Small intestine (tissue), 7 donors: Measurements from ENCODE around the gene EIF3L. TPM values are rescaled to one million over a fixed set of nuclear protein-coding genes. Genes with fewer than 3 reads are reported as not detected.

ENCODE experiments used
- DNase-seq, 2 donors: peaks; one replicate each; pipeline versions ENCODE4 v3.0.0 to v3.0.0-alpha.2; 2013
- FAIRE-seq: peaks from 2 replicates; lab custom pipeline; 2012; peaks lifted over from hg19 to GRCh38; lab: Jason Lieb, UNC
- H3K27ac ChIP-seq, 3 donors: one replicate each; pipeline ENCODE4 v1.5.1; 2013; ENCODE audit warnings: low read length in 2 of 3, mild to moderate bottlenecking in 2 of 3, control low read depth in 1 of 3, inconsistent platforms in 1 of 3, low read depth in 1 of 3, moderate library complexity in 1 of 3
- H3K27me3 ChIP-seq, 3 donors: one replicate each; pipeline ENCODE4 v1.6.1; 2013; ENCODE audit warnings: low read length in 3 of 3, inconsistent platforms in 1 of 3; ENCODE audit not compliant: control insufficient read depth in 3 of 3, insufficient read depth in 3 of 3
- H3K36me3 ChIP-seq, 3 donors: one replicate each; pipeline ENCODE4 v1.6.1; 2013; ENCODE audit warnings: low read length in 3 of 3, inconsistent platforms in 1 of 3, low read depth in 1 of 3, mild to moderate bottlenecking in 1 of 3, moderate library complexity in 1 of 3; ENCODE audit not compliant: control insufficient read depth in 3 of 3, insufficient read depth in 2 of 3
- H3K4me1 ChIP-seq, 3 donors: one replicate each; pipeline ENCODE4 v1.6.1; 2013; ENCODE audit warnings: low read length in 2 of 3, inconsistent platforms in 1 of 3, low read depth in 1 of 3, mild to moderate bottlenecking in 1 of 3, moderate library complexity in 1 of 3; ENCODE audit not compliant: control insufficient read depth in 3 of 3, insufficient read depth in 2 of 3
- H3K4me3 ChIP-seq, 3 donors: one replicate each; pipeline ENCODE4 v1.5.1; 2013; ENCODE audit warnings: low read length in 3 of 3, control low read depth in 1 of 3, inconsistent platforms in 1 of 3, low read depth in 1 of 3, mild to moderate bottlenecking in 1 of 3, moderate library complexity in 1 of 3
- H3K9me3 ChIP-seq, 2 donors: one replicate each; pipeline ENCODE4 v1.6.1; 2013; ENCODE audit warnings: low read depth in 1 of 2, low read length in 1 of 2; ENCODE audit not compliant: control insufficient read depth in 2 of 2, insufficient read depth in 1 of 2
- WGBS, 3 donors: extraction: QIAGEN DNeasy Blood & Tissue Kit; methylation state at CpG; one replicate each; pipeline ENCODE4 v1.1.7; 2013; 5-methylcytosine and 5-hydroxymethylcytosine counted together
- polyA plus RNA-seq, 4 donors: library from polyadenylated mRNA; stranded (reverse) in 3 of 4; unstranded in 1 of 4; fragments of 200-250 nt in 3 of 4; fragments of 120-200 nt in 1 of 4; gene quantifications; one replicate each; pipeline versions ENCODE4 v1.2.1 to v1.2.3, GENCODE V29; 2013
- donor health status: healthy with polysubstance abuse.
- donor health status: control.
- donor health status: control.
- donor health status: Bipolar disorder and iron deficiency.
- donor health status: healthy.

EIF3L gene
- polyA plus RNA-seq, 4 donors: 176 to 609 (median 324) TPM

GRCh38 chr22:37922191-37922590 lies 73.0 kb downstream of the EIF3L start:
- Histone ChIP-seq H3K36me3 (peaks cover 11 to 83% (median 17%) of the 10 kb centered on the region in 3 donors), H3K27ac (no peak overlapping the region)

DNA sequence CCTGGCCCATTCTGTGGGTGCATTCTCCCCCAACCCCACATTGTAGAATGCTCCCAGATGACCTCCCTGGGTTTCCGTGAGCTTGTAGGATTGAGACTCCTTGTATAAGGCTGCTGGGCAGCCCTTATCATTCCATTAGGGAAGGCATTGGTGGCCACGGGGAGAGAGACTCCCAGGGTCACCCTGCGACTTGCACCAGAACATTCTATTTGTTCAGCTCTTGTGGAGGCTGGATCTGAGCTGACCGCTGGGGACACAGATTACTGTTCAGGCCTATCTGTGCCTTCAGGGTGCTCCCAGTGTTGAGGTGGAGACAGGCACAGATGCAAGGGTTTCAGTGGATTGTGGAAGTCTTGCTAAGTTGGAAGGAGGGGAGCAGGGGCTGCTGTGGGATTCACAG lies 74.7 kb downstream of the EIF3L start:
- no peak overlapping the region for H3K27ac ChIP-seq
- no peaks in the 10 kb centered on the region for H3K9me3 ChIP-seq
- H3K4me1 ChIP-seq: no peaks in the 10 kb centered on the region
- no peak overlapping the region for H3K4me3 ChIP-seq
- H3K36me3 ChIP-seq: peaks cover 12 to 82% (median 19%) of the 10 kb centered on the region in 3 donors
- FAIRE-seq (no peak), DNase-seq (no peak)
- WGBS, 3 donors: 60 to 87% (median 75%) methylated on average over 4 of the region's 4 CpGs
- no peaks in the 10 kb centered on the region for H3K27me3 ChIP-seq

More at GRCh38 chr22:37922191-37922590, 73.0 kb downstream of the EIF3L start:
- H3K4me1 ChIP-seq: peaks cover 0 to 8% (median 0%) of the 10 kb centered on the region in 3 donors
- H3K9me3 ChIP-seq: no peaks in the 10 kb centered on the region
- FAIRE-seq (no peak), DNase-seq (no peak)
- no peaks in the 10 kb centered on the region for H3K27me3 ChIP-seq
- 89 to 93% (median 90%) methylated on average over 11 of the region's 11 CpGs for WGBS, 3 donors
- no peak overlapping the region for H3K4me3 ChIP-seq

DNA sequence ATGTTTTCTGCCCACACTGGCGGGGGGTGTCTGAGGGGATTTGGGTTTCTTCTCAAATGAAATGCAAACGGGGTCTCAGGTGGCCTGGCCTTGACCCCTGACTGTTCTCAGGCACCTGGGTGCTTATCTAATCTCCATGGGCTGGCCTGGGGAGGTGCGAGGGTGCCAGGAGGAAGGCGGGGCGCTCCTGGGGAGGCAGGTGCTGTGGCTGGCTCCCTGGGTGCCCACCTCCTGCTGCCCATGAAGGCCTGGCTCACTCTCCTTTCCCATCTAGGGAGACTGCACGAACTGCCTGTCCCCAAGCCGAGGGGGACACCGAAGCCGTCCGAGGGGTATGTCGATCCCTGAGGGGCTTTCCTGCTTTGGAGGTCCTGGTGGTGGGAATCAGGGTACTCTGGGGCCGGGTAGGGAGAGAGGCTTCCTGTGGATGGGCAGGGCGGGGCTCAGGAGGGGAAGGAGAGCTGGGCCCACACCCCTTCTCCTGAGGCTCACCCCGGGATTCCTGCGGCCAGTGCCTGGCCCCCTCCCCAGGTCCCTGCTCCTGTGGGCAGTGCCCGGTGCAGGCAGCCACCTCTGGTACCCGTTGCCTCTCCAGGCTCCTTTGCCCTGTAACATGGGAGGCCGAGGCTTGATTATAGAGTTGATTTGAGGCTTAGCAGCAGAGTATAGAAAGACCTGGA lies 75.3 kb downstream of the EIF3L start:
- 31 to 78% (median 51%) methylated on average over 17 to 18 of the region's 18 CpGs for WGBS, 3 donors
- Histone ChIP-seq H3K9me3 (no peaks in the 10 kb centered on the region), H3K27me3 (no peaks in the 10 kb centered on the region), H3K4me1 (no peaks in the 10 kb centered on the region), H3K4me3 (no peak overlapping the region), H3K27ac (no peak overlapping the region), H3K36me3 (peaks cover 12 to 83% (median 19%) of the 10 kb centered on the region in 3 donors)
- DNase-seq (no peak), FAIRE-seq (no peak)

DNA sequence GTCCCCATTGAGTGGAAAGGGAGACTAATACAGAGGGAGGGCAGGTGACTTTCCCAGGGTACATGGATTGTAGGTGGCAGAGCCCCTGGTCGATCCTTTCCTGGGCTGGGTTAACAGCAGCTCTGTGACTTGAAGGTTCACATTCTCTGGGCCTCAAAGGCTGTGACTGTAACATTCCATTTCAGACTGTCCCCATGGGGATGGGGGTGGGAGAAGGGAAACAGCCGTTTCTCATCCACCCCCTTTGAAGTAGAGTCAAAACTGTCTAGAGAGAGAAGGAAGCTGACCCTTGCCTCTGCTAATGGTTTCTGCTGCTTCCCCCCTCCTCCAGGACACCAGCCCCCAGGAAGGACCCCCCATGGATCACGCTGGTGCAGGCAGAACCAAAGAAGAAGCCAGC lies 76.1 kb downstream of the EIF3L start:
- no peaks in the 10 kb centered on the region for H3K27me3 ChIP-seq
- H3K9me3 ChIP-seq: no peaks in the 10 kb centered on the region
- 44 to 64% (median 58%) methylated on average over 3 of the region's 3 CpGs for WGBS, 3 donors
- peaks cover 12 to 88% (median 19%) of the 10 kb centered on the region in 3 donors for H3K36me3 ChIP-seq
- no peak overlapping the region for H3K27ac ChIP-seq
- H3K4me1 ChIP-seq: no peaks in the 10 kb centered on the region
- no peak overlapping the region for H3K4me3 ChIP-seq
- no peak for DNase-seq
- FAIRE-seq: no peak

- FAIRE-seq: no peak
- Histone ChIP-seq H3K36me3 (peaks cover 12 to 91% (median 19%) of the 10 kb centered on the region in 3 donors), H3K27me3 (no peaks in the 10 kb centered on the region), H3K4me1 (no peaks in the 10 kb centered on the region), H3K9me3 (no peaks in the 10 kb centered on the region), H3K27ac (no peak overlapping the region), H3K4me3 (no peak overlapping the region)
- DNase-seq: no peak
- WGBS, 3 donors: 88 to 90% (median 90%) methylated on average over 14 to 15 of the region's 15 CpGs
Observed at GRCh38 chr22:37925767-37926166, 76.5 kb downstream of the EIF3L start.

DNA sequence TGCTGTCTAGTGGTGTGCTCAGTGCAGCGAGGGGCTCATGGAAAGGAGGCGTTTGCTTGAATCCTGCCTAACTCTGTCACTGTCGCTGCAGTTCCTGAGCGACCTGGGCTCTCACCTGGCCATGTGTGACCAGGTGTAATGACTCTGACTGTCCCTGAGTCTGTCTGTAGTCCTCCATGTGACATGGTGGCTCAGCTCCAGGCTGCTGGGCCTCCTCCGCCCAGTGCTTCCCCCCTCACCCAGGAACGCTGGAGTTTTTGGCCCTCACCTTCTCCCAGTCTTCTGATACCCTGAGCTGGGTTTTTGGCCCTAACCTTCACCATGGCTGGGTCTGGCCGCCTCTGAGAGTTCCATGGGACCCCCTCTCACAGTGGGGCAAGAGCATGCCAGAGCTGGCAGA lies 77.1 kb downstream of the EIF3L start:
- FAIRE-seq: no peak
- H3K36me3 ChIP-seq: peaks cover 12 to 90% (median 19%) of the 10 kb centered on the region in 3 donors

GRCh38 chr22:37926771-37927636 lies 77.8 kb downstream of the EIF3L start:
- H3K4me1 ChIP-seq: no peaks in the 10 kb centered on the region
- no peak for DNase-seq
- no peak overlapping the region for H3K4me3 ChIP-seq
- no peak for FAIRE-seq
- H3K9me3 ChIP-seq: no peaks in the 10 kb centered on the region
- WGBS, 3 donors: 90 to 94% (median 91%) methylated on average over 28 to 32 of the region's 32 CpGs
- H3K27me3 ChIP-seq: no peaks in the 10 kb centered on the region
- no peak overlapping the region for H3K27ac ChIP-seq
- peaks cover 15 to 90% (median 19%) of the 10 kb centered on the region in 3 donors for H3K36me3 ChIP-seq

More for the DNA sequence above, 77.1 kb downstream of the EIF3L start:
- no peak for DNase-seq
- H3K9me3 ChIP-seq: no peaks in the 10 kb centered on the region
- no peaks in the 10 kb centered on the region for H3K27me3 ChIP-seq
- no peaks in the 10 kb centered on the region for H3K4me1 ChIP-seq
- H3K4me3 ChIP-seq: no peak overlapping the region
- 89 to 95% (median 93%) methylated on average over 7 of the region's 7 CpGs for WGBS, 3 donors
- H3K27ac ChIP-seq: no peak overlapping the region

- Histone ChIP-seq H3K4me1 (no peaks in the 10 kb centered on the region), H3K27ac (no peak overlapping the region), H3K27me3 (no peaks in the 10 kb centered on the region), H3K4me3 (no peak overlapping the region), H3K9me3 (no peaks in the 10 kb centered on the region), H3K36me3 (peaks cover 13 to 93% (median 19%) of the 10 kb centered on the region in 3 donors)
- 94 to 100% (median 94%) methylated on average over 5 of the region's 5 CpGs for WGBS, 3 donors
- no peak for FAIRE-seq
- no peak for DNase-seq
Observed at GRCh38 chr22:37927637-37927936, 78.4 kb downstream of the EIF3L start.
